HEK293T (cell line): ENCODE results near the gene IKZF1.

Source experiments
- CTCF ChIA-PET: fragments of 350-600 bp; formaldehyde crosslinking; extraction: SDS; loops from one replicate; lab custom pipeline; 2021; ENCODE audit warnings: antibody characterized with exemption, inconsistent platforms; lab: Yijun Ruan, JAX
- POLR2A ChIA-PET: fragments of 350-600 bp; formaldehyde crosslinking; extraction: SDS; loops from one replicate; lab custom pipeline; 2020; ENCODE audit warnings: antibody characterized with exemption, inconsistent platforms; lab: Yijun Ruan, JAX
- DNase-seq: peaks from one replicate; pipeline ENCODE4 v3.0.0; 2012; ENCODE audit warnings: mixed read lengths; ENCODE audit errors: extremely low spot score
- HDGF ChIP-seq: fragments of 450-650 bp; IDR thresholded peaks from 2 replicates; pipeline ENCODE4 v1.6.1; 2017; ENCODE audit warnings: antibody characterized with exemption, borderline replicate concordance
- LEF1 ChIP-seq: fragments of 450-650 bp; IDR thresholded peaks from 2 replicates; pipeline ENCODE4 v1.6.1; 2017; ENCODE audit warnings: mild to moderate bottlenecking, borderline replicate concordance
- TARDBP ChIP-seq: fragments of 450-650 bp; IDR thresholded peaks from 2 replicates; pipeline ENCODE4 v1.6.1; 2016

Gene IKZF1

DNA sequence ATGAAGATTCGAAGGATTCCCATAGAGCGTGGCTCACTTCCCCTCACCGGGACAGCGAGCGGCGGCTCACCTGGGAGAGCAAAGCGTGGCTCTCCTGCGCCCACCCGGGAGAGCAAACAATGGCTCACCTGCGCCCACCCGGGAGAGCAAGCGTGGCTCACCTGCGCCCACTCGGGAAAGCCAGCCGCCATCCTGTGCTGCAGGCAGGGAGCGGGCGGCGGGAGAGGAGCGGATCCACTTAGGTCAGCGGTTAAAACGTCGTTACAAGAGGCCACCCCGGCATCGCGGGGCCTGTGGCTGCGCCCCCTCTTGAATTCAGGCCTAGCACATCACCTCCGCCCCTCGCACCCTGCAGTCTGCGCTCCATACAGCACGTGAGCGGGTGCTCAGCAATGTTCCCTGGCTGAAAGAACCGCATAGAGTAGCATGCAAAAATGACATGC is 146.1 kb downstream of the IKZF1 start:
- POLR2A ChIA-PET, result interaction anchor here (0.8 to 1.1 kb wide), 2 partner anchors 17 to 25 kb away, joined by 3 to 4 read pairs; no protein-coding TSS in a partner anchor
- TF ChIP-seq LEF1 (no peak), TARDBP (no peak), HDGF (no peak)
- CTCF ChIA-PET, result no interaction called here
- no peak for DNase-seq
